ENCODE measurements around the gene TMEM59L.

DNA sequence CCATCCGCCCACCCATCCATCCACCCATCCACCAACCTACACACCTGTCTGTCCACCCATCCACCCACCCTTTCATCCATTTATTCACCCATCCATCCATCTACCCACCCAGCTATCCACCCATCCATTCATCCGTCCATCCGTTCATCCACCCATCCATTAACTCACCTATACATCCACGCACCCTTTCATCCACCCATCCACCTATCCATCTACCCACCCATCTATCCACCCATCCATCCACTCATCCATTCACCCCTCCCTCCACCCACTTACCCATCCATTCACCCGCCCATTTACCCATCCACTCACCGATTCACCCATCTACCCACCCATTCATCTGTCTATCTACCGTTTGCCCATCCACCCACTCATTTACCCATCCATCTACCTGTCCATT lies 41.8 kb downstream of the TMEM59L start:
- TF ChIP-seq, protein P1, sequence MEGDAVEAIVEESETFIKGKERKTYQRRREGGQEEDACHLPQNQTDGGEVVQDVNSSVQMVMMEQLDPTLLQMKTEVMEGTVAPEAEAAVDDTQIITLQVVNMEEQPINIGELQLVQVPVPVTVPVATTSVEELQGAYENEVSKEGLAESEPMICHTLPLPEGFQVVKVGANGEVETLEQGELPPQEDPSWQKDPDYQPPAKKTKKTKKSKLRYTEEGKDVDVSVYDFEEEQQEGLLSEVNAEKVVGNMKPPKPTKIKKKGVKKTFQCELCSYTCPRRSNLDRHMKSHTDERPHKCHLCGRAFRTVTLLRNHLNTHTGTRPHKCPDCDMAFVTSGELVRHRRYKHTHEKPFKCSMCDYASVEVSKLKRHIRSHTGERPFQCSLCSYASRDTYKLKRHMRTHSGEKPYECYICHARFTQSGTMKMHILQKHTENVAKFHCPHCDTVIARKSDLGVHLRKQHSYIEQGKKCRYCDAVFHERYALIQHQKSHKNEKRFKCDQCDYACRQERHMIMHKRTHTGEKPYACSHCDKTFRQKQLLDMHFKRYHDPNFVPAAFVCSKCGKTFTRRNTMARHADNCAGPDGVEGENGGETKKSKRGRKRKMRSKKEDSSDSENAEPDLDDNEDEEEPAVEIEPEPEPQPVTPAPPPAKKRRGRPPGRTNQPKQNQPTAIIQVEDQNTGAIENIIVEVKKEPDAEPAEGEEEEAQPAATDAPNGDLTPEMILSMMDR (IDR thresholded peaks at IDR 0.05), result no peak
- TF ChIP-seq POLR2A (IDR thresholded peaks at IDR 0.05), result no peak
